Stimulated activated CD4-positive, alpha-beta T cell treated with anti-CD3 and anti-CD28 coated beads, Interleukin-15, amount 100 ng/mL, for 48 hours (primary cell): Measurements from ENCODE around the gene NDE1.
"Not testable (repeated sequence)": the region's sequence is repeated elsewhere in the genome, so short reads cannot be mapped to it uniquely, and the experiment has no call there.

Source experiments
- DNase-seq, 2 donors: peaks; one replicate each; pipeline ENCODE4 v3.0.0-alpha.2; 2020; ENCODE audit warnings: low read depth in 2 of 2

NDE1 gene

DNA sequence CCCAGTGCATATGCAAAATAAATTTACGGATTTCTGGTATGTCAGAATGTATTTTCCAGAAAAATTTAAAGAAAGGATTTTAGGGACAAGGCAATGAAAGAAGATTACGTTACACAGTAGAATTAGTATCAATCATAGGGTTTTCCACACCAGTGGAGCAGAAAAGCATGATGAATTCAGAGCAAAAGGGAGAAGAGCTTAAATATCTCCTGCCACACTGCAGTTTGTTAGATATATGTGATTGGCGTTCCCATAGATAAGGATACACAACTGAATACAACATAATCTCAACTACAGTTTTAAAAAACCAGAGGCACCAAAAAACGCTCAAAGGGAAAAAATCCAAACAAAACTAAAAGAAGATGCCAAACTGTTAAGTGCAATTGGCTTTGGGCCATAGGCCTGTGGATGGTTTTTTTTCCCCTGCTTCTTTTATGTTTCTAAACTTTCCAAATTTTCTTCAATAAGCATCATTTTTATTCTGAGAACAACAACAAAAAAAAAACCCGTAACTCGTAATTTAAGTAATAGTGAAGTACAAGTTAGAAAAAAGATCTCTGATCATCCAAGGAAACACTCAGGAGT is 29.3 kb upstream of the NDE1 start:
- DNase-seq, result no peak

- no peak for DNase-seq
Observed at GRCh38 chr16:15621456-15621855, 28.6 kb upstream of the NDE1 start.

GRCh38 chr16:15621889-15622288 is 28.2 kb upstream of the NDE1 start:
- DNase-seq, result no peak

GRCh38 chr16:15631730-15632409 is 18.2 kb upstream of the NDE1 start:
- DNase-seq, result no peak

DNA sequence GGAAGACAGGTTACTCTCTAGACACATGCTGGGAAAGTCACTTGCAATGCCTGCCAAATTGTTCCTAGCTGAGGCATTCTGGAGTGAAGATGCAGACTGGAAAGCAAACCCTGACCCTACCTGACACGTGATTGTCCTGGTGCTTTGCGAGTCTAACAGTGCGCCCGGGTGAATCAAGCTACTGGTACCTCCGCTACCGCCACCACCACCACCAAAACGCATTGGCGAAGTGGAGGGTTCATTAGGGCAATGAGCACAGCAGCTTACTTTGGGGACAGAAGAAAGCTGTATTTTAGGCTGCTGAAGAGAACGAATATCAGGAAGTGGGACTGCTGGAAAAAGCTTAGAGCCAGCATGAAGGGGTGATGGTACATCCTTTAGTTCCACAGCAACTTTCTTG is 14.1 kb upstream of the NDE1 start:
- DNase-seq, result no peak

DNA sequence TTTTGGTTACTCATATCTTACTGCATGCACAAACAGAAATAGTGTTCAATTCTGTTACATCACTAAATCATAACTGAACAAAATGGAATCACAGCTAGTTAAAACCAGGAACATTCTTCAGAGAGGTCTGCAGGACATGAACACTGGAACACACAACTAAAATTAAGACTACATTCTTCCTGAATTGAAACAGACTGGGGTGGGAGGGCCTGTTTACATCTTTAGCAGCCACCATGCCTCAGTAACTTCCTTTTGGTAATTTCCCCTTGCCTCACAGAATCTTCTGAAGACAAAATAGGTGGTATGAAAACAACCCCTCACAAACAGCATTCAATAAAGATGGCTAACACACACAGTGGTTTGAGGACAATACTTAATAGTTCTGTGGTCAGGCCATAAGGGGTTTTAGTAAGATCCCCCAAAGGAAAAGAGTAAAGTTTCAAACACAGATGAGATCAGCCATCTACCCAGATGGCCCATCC is 13.6 kb upstream of the NDE1 start:
- no peak for DNase-seq

GRCh38 chr16:15639061-15639568 is 10.9 kb upstream of the NDE1 start:
- no peak for DNase-seq

- DNase-seq, result no peak
Observed at GRCh38 chr16:15640966-15641365, 9.1 kb upstream of the NDE1 start.

DNA sequence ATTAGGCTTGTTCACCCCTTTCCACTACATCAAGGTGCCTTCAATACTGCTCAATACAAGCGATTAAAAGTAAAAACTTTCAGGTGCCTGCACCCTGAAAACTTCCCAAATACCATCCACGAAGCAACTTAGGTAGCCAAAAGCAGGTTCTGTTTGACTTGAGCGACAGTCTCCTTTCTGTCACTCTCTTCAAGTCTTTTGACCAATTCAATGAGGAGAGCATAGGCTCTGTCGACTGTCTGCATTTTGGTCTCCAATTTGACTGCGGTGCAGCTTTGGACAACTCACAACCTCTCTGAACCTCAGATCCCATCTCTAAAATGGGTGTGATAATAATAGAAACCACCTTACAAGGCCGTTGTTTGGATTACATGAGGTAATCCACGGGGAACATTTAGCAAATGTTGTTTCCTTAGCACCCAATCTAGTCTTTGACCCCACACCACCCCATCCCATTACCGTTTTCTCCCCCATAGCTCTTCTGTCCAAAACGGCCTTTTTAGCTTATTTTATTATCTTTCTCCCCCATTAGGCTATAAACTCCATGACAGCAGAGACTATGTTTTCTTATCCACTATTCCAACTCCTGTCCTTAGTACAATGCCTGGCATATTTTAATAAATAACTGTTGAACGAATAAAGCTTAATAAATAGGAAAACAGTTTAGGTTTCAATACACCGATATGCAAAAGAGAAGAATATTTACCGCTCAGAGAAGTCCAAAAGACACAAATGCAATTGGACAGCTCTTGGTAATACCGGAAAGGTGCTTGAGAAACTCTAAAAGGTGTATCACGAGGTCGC is 8.1 kb upstream of the NDE1 start:
- no peak for DNase-seq

DNA sequence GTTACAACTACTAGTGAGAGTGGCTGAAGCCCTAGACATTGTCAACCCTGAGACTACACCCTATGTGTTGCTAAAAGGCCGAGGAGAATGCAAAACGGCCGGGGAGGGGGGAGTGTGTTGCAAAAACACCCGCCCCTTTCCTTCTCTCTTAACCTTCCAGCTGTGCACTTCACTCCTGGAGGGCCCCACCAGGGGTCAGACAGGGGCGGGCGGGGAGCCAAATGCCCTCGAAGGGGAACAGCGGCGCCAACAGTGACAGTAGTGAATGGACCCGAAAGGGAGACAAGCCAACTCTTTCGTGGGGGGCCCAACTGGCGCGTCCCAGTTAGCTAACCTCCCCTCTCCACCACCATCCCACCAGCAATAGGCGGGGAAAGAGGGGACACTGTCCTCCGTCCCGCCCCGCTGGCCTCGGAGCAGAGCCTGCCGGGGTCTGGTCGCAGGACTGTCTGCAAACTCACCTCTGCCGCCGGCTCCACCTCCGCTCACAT is 7.4 kb upstream of the NDE1 start:
- peak; percentile 71 to 85 for DNase-seq

- peak; percentile 98 to 99 for DNase-seq
Observed at GRCh38 chr16:15643048-15643945, 6.7 kb upstream of the NDE1 start, which contains the start of gene MARF1. TSS of gene MARF1 (minus strand) at chr16:15643154. CDS start at chr16:15639233, 3,921 bp downstream.

- DNase-seq, result no peak
Observed at GRCh38 chr16:15643946-15644250, 6.1 kb upstream of the NDE1 start.

- DNase-seq, result no peak
Observed at GRCh38 chr16:15644267-15644961, 5.6 kb upstream of the NDE1 start.

GRCh38 chr16:15644962-15645465 is 5.0 kb upstream of the NDE1 start:
- DNase-seq, result not testable (repeated sequence)

DNA sequence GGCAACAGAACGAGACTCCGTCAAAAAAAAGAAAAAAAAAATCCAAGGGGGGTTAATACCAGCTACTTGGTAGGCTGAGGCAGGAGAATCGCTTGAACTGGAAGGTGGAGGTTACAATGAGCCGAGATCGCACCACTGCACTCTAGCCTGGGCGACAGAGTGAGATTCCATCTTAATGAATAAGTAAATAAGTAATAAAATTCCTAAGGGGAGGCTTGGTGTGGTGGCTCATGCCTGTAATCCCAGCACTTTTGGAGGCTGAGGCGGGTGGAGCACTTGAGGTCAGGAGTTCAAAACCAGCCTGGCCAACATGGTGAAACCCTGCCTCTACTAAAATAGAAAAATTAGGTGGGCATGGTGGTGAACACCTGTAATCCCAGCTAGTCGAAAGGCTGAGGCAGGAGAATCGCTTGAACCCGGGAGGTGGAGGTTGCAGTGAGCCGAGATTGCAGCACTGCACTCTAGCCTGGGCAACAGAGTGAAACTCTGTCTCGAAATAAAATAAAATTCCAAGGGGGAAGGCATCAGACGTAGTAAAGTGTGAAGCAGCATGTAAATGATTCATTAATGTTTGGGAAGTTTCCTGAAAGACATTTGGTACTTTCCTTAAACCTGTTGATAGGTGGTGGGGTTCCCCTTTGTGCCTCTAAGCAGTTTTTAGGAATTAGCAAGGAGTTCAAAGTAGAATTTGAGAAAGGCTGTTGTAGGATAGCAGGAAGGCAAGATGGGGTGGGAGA is 3.3 kb upstream of the NDE1 start:
- not testable (repeated sequence) for DNase-seq

DNA sequence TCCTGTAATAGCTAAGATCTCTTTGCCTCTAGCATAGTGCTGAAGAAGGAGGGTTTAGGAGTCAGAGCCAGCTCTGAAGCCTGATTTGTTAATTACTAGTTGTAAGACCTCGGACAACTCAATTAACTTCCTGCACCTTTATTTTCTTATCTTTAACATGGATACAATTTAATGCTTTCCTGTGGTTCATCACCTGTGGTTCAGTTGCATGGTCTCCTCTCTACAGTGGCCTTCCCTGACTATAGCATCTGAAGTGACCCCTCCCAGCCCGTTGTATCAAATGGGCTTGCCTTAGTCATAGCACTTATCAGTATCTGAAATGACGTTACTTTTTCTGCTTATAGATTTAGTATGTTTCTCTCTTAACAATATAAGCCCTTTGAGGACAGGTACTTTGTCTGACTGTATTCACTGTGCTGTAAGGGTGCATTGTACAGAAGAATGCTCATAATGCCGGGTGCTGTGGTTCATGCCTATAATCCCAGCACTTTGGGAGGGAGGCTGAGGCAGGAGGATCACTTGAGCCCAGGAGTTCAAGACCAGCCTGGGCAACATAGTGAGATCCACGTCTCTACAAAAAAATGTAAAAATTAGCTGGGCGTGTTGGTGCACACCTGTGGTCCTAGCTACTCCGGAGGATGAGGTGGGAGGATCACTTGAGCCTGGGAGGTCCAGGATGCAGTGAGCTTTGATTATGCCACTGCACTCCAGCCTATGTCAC is 2.6 kb upstream of the NDE1 start:
- no peak for DNase-seq

DNA sequence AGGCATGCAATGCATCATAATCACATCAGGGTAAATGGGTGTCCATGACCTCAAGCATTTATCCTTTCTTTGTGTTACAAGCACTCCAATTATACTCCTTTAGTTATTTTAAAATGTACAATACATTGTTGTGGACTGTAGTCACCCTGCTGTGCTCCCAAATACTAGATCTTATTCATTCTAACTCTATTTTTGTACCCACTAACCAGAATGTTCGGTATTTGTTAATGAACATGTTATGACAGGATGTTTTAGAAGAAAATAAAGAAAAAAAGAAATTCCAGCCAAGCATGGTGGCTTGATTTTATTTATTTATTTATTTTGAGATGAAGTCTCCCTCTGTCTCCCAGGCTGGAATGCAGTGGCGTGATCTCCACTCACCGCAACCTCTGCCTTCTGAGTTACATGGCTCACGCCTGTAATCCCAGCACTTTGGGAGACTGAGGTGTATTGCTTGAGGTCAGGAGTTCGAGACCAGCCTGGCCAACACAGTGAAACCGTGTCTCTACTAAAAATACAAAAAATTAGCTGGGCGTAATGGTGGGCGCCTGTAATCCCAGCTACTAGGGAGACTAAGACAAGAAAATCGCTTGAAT is 1.8 kb upstream of the NDE1 start:
- no peak for DNase-seq

DNA sequence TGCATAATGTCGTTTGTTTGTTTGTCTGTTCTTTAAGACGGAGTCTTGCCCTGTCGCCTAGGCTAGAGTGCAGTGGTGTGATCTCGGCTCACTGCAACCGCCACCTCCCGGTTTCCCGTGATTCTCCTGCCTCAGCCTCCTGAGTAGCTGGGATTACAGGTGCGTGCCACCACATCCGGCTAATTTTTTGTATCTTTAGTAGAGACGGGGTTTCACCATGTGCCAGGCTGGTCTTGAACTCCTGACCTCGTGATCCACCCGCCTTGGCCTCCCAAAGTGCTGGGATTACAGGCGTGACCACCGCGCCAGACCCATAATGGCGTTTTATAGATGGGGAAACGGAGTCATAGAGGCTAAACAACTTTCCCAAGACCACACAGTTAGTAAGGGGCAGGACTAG is 734 bp upstream of the NDE1 start:
- DNase-seq, result not testable (repeated sequence)

GRCh38 chr16:15649727-15650018 is 372 bp upstream of the NDE1 start:
- DNase-seq, result no peak
